C4-2B (cell line): ENCODE measurements around the gene GHDC.
"Not testable (repeated sequence)": the region's sequence is repeated elsewhere in the genome, so short reads cannot be mapped to it uniquely, and the experiment has no call there.

ENCODE experiments used
- H3K27ac ChIP-seq: fragments of 450-650 bp; 2 replicates; pipeline ENCODE4 v1.5.1; 2017
- ZFX ChIP-seq: fragments of 450-650 bp; IDR thresholded peaks from 2 replicates; pipeline ENCODE4 v1.6.1; 2017
- TF ChIP-seq, protein P1 (sequence below): fragments of 450-650 bp; conservative IDR thresholded peaks from 2 replicates; pipeline ENCODE4 v1.5.1; 2017; ENCODE audit warnings: mild to moderate bottlenecking

GHDC gene

DNA sequence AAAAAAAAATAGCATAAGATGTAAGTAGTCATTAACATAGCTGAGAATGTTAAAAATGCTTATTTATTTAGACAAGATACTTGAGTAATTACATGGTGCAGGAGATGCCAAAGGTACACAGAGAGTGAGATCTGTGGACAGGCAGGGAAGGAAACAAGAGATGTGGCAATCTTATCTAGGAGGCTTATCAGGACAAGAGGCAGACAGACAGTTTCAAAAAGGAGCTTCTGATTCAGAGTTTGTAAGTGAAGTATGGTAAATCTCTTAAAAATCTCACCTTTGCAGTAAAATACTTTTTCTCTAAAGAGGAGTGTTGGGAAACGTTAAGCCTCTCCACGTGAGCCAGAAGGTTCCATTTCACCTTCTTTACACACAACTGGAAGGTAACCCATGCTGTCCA, 19.9 kb upstream of the GHDC start:
- H3K27ac ChIP-seq, result no peak overlapping the region
- TF ChIP-seq, protein P1, sequence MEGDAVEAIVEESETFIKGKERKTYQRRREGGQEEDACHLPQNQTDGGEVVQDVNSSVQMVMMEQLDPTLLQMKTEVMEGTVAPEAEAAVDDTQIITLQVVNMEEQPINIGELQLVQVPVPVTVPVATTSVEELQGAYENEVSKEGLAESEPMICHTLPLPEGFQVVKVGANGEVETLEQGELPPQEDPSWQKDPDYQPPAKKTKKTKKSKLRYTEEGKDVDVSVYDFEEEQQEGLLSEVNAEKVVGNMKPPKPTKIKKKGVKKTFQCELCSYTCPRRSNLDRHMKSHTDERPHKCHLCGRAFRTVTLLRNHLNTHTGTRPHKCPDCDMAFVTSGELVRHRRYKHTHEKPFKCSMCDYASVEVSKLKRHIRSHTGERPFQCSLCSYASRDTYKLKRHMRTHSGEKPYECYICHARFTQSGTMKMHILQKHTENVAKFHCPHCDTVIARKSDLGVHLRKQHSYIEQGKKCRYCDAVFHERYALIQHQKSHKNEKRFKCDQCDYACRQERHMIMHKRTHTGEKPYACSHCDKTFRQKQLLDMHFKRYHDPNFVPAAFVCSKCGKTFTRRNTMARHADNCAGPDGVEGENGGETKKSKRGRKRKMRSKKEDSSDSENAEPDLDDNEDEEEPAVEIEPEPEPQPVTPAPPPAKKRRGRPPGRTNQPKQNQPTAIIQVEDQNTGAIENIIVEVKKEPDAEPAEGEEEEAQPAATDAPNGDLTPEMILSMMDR, result no peak
- no peak for TF ChIP-seq ZFX

DNA sequence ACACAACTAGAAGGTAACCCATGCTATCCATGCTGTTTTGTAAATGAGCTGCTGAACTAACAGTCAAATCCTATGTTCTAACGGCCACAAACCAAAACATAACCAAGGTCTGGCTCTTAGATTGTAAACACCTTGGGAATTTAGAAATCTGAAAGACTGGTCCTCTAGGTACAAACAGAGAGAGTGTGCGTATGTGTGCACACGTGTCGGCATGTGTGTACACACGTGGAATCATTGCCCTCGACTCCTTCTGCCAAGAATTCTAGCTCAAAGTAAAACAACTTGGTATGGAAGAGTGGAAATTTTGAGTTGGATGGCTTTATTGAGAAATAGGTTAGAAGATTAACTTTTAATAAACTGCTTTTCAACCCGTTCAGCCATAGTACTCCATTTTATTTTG, 18.1 kb upstream of the GHDC start:
- TF ChIP-seq ZFX, result no peak
- TF ChIP-seq, protein P1, result no peak
- no peak overlapping the region for H3K27ac ChIP-seq

DNA sequence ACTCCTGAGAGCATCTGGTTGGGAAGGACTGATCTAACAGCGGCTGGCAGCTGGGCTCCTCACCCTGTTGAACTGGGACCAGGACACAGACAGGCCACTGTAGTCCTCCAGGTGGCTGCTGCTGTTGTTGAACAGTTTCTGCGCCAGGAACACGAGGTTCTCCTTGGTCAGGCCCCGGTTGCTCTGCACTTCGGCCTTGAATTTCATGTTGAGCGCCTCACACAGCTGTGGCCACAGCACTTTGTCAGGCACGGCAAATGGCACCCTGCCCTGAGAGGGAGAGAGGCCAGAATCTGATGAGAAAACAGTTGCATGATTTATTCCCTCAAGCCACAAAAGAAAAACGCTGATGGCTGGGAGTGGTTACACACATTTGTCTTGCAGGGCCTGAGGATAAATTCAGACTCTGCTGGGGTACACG, 17.6 kb upstream of the GHDC start:
- not testable (repeated sequence) for H3K27ac ChIP-seq

DNA sequence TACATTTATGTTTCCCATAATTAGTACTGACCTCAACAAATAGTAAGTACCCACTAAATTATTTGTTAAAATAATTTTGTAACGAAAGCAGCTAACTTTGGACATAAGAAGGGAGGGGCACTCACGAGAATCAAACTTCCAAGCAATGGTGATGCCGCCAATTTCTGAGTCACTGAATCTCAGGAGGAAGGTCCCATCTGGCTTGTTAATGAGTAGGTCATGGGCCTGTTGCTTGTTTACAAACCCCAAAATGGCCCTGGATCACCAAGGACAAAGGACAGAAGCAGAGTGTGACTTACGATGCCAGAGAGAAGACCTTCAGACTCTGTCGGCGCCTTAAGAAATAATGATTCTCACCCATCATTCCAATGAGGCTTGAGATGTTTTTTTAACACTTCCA, 15.8 kb upstream of the GHDC start:
- H3K27ac ChIP-seq, result no peak overlapping the region
- TF ChIP-seq ZFX, result no peak
- TF ChIP-seq, protein P1, result no peak

DNA sequence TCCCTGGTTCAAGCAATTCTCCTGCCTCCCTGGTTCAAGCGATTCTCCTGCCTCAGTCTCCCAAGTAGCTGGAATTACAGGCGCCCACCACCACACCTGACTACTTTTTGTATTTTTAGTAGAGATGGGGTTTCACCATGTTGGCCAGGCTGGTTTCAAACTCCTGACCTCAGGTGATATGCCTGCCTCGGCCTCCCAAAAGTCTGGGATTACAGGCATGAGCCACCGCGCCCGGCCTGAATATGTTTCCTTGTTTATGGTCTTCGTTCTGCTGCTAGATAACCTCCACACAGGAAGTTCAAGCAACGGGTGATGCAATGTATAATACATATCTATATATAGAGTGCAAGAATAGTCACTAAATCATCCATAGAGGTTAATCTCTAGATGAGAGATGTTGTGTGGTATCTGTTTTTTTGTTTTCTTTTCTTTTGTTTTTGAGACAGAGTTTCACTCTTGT, 11.9 kb upstream of the GHDC start:
- not testable (repeated sequence) for H3K27ac ChIP-seq

DNA sequence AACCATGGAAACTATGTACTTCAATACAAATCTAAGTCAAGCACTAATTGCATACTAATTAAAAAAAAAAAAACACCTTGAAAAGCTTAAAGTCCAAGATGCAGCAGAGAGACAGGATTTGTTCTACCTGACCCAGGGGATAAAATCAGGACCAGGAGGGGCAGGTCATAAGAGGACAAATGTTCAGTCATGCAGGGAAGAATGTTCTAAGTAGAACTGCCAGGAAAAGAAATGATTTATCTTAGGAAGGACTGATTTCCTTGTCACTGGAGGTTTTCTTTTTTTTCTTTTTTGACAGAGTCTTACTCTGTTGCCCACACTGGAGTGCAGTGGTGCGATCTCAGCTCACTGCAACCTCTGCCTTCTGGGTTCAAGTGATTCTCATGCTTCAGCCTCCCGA, 9.1 kb upstream of the GHDC start:
- no peak overlapping the region for H3K27ac ChIP-seq
- no peak for TF ChIP-seq ZFX
- TF ChIP-seq, protein P1, result no peak

DNA sequence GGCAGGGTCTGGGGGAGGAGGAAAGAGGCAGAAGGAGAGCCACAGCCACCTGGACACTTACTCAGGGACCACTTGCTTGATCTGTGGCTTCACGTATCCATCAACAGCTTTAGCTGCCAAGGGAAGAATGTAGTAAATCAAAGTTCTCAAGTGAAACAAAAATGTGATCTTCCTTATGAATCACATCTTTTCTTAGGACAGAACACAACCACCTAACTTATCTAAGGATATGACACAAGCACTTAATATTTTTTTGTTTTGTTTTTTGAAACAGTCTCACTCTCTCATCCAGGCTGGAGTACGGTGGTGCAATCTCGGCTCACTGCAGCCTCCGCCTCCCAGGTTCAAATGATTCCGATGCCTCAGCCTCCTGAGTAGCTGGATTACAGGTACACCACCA, 8.4 kb upstream of the GHDC start:
- no peak for TF ChIP-seq ZFX
- TF ChIP-seq, protein P1, result no peak

DNA sequence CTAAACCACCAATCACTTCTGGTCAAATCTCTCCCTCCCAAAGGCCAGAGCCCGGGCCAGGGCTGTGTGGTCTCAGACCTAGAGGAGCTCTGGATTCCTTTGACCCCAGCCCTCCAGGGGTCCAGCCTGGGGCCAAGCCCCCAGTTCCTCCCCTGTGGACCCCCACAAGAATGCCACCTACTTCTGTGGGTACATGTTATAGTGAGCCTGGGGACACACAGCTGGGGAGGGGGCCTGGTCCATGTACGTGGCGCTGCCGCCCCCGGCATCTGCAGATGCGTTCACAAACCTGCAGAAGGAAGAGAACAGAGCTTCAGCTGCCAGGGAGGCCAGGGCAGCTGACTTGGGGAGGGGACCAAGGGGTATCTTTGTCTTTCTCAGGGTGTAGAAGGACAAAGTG, 7.9 kb upstream of the GHDC start:
- no peak for TF ChIP-seq ZFX
- TF ChIP-seq, protein P1, result no peak
- H3K27ac ChIP-seq, result no peak overlapping the region

More for the DNA sequence above, 8.4 kb upstream of the GHDC start:
- H3K27ac ChIP-seq, result no peak overlapping the region

DNA sequence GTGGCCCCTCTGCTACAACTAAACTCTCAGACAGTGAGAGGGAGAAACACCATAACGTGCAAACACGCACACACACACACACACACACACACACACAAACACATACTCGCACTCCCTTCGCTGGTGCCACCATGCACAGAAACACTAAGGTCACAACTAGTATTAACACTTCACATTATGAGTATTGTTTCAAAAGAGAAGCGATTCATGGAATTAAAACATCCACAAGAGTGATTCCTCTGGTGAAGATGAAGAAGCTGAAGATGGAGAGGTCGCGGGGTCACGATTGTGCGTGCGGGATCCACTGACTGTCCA, 7.1 kb upstream of the GHDC start:
- no peak overlapping the region for H3K27ac ChIP-seq
- TF ChIP-seq, protein P1, result no peak
- TF ChIP-seq ZFX, result no peak
